DOHH2 (cell line): ENCODE measurements around the gene C1QTNF2.

Experiments
- H3F3A ChIP-seq: fragments of 200-600 bp; sonication (generic), shearing (Covaris generic); 2 replicates; pipeline ENCODE4 v1.6.0; 2016; ENCODE audit warnings: antibody characterized with exemption, mild to moderate bottlenecking; ENCODE audit not compliant: control insufficient read depth, insufficient read depth
- H3K27ac ChIP-seq: fragments of 200-600 bp; sonication (generic); 2 replicates; pipeline ENCODE4 v1.5.1; 2014; ENCODE audit warnings: low read depth, mild to moderate bottlenecking, low read length, moderate library complexity
- H3K27me3 ChIP-seq: fragments of 200-600 bp; sonication (generic); 2 replicates; pipeline ENCODE4 v1.6.1; 2014; ENCODE audit warnings: mild to moderate bottlenecking, low read length, mixed read lengths; ENCODE audit not compliant: control insufficient read depth
- H3K36me3 ChIP-seq: fragments of 200-600 bp; sonication (generic); 2 replicates; pipeline ENCODE4 v1.6.1; 2014; ENCODE audit warnings: mild to moderate bottlenecking, low read length, moderate library complexity, mixed read lengths; ENCODE audit not compliant: control insufficient read depth
- H3K4me1 ChIP-seq: fragments of 200-600 bp; sonication (generic); 2 replicates; pipeline ENCODE4 v1.6.1; 2014; ENCODE audit warnings: mild to moderate bottlenecking, low read length, mixed read lengths; ENCODE audit not compliant: control insufficient read depth
- H3K4me2 ChIP-seq: fragments of 200-600 bp; sonication (generic); 2 replicates; pipeline ENCODE4 v1.6.0; 2014; ENCODE audit warnings: mild to moderate bottlenecking, low read length, moderate library complexity
- H3K4me3 ChIP-seq: fragments of 200-600 bp; sonication (generic); 2 replicates; pipeline ENCODE4 v1.5.1; 2014; ENCODE audit warnings: mild to moderate bottlenecking, low read length, mixed read lengths
- H3K79me2 ChIP-seq: fragments of 200-600 bp; sonication (generic); 2 replicates; pipeline ENCODE4 v1.6.1; 2014; ENCODE audit warnings: mild to moderate bottlenecking, low read length, mixed read lengths; ENCODE audit not compliant: control insufficient read depth
- H3K9me2 ChIP-seq: fragments of 200-600 bp; sonication (generic); replicated peaks from 2 replicates; pipeline ENCODE4 v1.6.1; 2014; ENCODE audit warnings: mild to moderate bottlenecking, low read length, mixed read lengths; ENCODE audit not compliant: control insufficient read depth
- H3K9me3 ChIP-seq: fragments of 200-600 bp; sonication (generic); 2 replicates; pipeline ENCODE4 v1.6.1; 2014; ENCODE audit warnings: antibody characterized with exemption, low read length, mixed read lengths; ENCODE audit not compliant: control insufficient read depth, insufficient read depth
- H4K20me1 ChIP-seq: fragments of 200-600 bp; sonication (generic); 2 replicates; pipeline ENCODE4 v1.6.0; 2014; ENCODE audit warnings: low read depth, mild to moderate bottlenecking, antibody characterized with exemption, low read length, moderate library complexity; ENCODE audit not compliant: control insufficient read depth, insufficient read depth
- CTCF ChIP-seq: fragments of 200-600 bp; sonication (generic); IDR thresholded peaks from one replicate; pipeline ENCODE4 v1.5.1; 2014; ENCODE audit warnings: antibody characterized with exemption, mild to moderate bottlenecking, low read depth, low read length; ENCODE audit not compliant: poor library complexity, severe bottlenecking
- EZH2phosphoT487 ChIP-seq: fragments of 200-600 bp; sonication (generic); IDR thresholded peaks from 2 replicates; pipeline ENCODE4 v1.6.1; 2017; ENCODE audit warnings: borderline replicate concordance, mild to moderate bottlenecking, antibody characterized with exemption, low read length, moderate library complexity, mixed read lengths

C1QTNF2 gene

GRCh38 chr5:160310140-160310539 is 60.3 kb downstream of the C1QTNF2 start:
- no peak overlapping the region for H3K27ac ChIP-seq
- H4K20me1 ChIP-seq, result no peaks in the 10 kb centered on the region
- no peak for TF ChIP-seq EZH2phosphoT487
- TF ChIP-seq CTCF, result no peak
- no peaks in the 10 kb centered on the region for H3K9me3 ChIP-seq
- H3K9me2 ChIP-seq, result no peaks in the 10 kb centered on the region
- no peaks in the 10 kb centered on the region for H3F3A ChIP-seq
- no peaks in the 10 kb centered on the region for H3K36me3 ChIP-seq
- no peaks in the 10 kb centered on the region for H3K4me1 ChIP-seq
- no peaks in the 10 kb centered on the region for H3K79me2 ChIP-seq
- H3K4me2 ChIP-seq, result no peak overlapping the region
- peaks cover 15% of the 10 kb centered on the region for H3K27me3 ChIP-seq
- no peak overlapping the region for H3K4me3 ChIP-seq

DNA sequence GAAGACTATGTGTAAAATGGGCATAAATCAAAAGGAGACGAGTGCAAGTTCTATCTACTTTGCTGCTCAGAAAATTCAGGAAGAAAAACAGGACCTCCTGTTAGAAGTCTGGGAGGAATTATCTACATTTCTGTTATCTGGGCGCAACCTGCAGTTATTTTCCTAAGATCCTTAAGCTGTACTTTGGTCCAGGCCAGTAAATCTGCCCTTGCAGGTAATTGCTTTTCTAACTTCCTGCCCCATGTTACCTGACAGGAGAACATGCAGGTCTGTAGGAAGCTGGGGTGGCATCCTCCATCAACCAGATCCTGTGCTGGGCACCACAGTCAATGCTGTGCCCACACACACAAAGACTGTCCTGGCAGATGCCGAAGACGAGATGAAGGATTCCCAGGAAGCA is 63.7 kb downstream of the C1QTNF2 start:
- Histone ChIP-seq H3K79me2 (no peaks in the 10 kb centered on the region), H3K4me1 (no peaks in the 10 kb centered on the region), H3K4me3 (no peak overlapping the region), H3K27ac (no peak overlapping the region), H3K9me2 (no peaks in the 10 kb centered on the region), H3K4me2 (no peak overlapping the region), H4K20me1 (no peaks in the 10 kb centered on the region), H3K9me3 (no peaks in the 10 kb centered on the region), H3K36me3 (no peaks in the 10 kb centered on the region), H3K27me3 (peaks cover 9% of the 10 kb centered on the region), H3F3A (no peaks in the 10 kb centered on the region)
- TF ChIP-seq EZH2phosphoT487, result no peak
- no peak for TF ChIP-seq CTCF

DNA sequence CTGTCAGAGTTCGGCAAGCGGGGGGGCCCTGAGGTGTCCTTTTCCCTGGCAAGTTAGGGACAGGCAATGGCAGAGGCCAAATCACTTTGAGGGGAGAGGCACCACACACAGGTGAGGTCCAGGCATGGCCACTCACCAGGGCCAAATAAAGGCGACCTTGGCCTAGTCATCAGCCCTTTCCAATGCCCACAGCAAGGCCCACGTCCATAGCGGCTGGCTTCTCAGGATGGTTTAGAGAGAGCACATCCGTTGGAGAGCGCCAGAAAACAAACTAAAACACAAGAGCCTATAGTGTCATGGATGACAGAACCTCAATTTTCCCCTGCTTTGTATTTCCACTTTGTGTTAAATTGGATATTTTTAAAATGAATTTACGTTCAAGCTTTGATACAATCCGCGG is 65.1 kb downstream of the C1QTNF2 start:
- H4K20me1 ChIP-seq, result no peaks in the 10 kb centered on the region
- H3K27me3 ChIP-seq, result peaks cover 7% of the 10 kb centered on the region
- H3K4me1 ChIP-seq, result no peaks in the 10 kb centered on the region
- H3K9me2 ChIP-seq, result no peaks in the 10 kb centered on the region
- H3K79me2 ChIP-seq, result no peaks in the 10 kb centered on the region
- no peaks in the 10 kb centered on the region for H3K9me3 ChIP-seq
- H3F3A ChIP-seq, result no peaks in the 10 kb centered on the region
- no peak overlapping the region for H3K4me2 ChIP-seq
- H3K27ac ChIP-seq, result no peak overlapping the region
- no peaks in the 10 kb centered on the region for H3K36me3 ChIP-seq
- TF ChIP-seq CTCF (no peak), EZH2phosphoT487 (no peak)
- H3K4me3 ChIP-seq, result no peak overlapping the region

- Histone ChIP-seq H3K27me3 (peaks cover 9% of the 10 kb centered on the region), H3K27ac (no peak overlapping the region), H3K9me3 (no peaks in the 10 kb centered on the region), H3K36me3 (no peaks in the 10 kb centered on the region), H3K4me2 (no peak overlapping the region), H3K79me2 (no peaks in the 10 kb centered on the region), H4K20me1 (no peaks in the 10 kb centered on the region), H3F3A (no peaks in the 10 kb centered on the region), H3K4me3 (no peak overlapping the region), H3K9me2 (no peaks in the 10 kb centered on the region), H3K4me1 (no peaks in the 10 kb centered on the region)
- TF ChIP-seq CTCF (no peak), EZH2phosphoT487 (no peak)
Observed at GRCh38 chr5:160303690-160304089, 66.7 kb downstream of the C1QTNF2 start.
